Measurements from ENCODE around the gene C19orf25. TPM values are rescaled to one million over a fixed set of nuclear protein-coding genes. Genes with fewer than 3 reads are reported as not detected.

Gene C19orf25
- total and polyA plus RNA-seq, 10 of the 15 experiments (the other 5 are each of a cell fraction or from before 2014, with no cell fraction given), result 1.2 to 67.0 (median 25.6) TPM

GRCh38 chr19:1489463-1490310 is 10.7 kb upstream of the C19orf25 start (continued):
- TF ChIP-seq EP300 (IDR thresholded peaks at IDR 0.05; ENCODE audit: borderline replicate concordance in 1 of 2, control insufficient read depth in 1 of 2, low read depth in 2 of 2, low read length in 2 of 2) (no peak), IRF4 (IDR thresholded peaks at IDR 0.05; ENCODE audit: low read depth, low read length) (no peak), SUPT20H (IDR thresholded peaks at IDR 0.05; ENCODE audit: borderline replicate concordance, control insufficient read depth, low read depth, low read length) (no peak), SPI1 (IDR thresholded peaks at IDR 0.05; ENCODE audit: borderline replicate concordance, insufficient read depth, low read depth, low read length) (no peak), BCL3 (IDR thresholded peaks at IDR 0.05; ENCODE audit: borderline replicate concordance, insufficient read depth, low read depth, low read length, poor library complexity, severe bottlenecking) (no peak), PKNOX1 (IDR thresholded peaks at IDR 0.05) (no peak), POLR2A (IDR thresholded peaks at IDR 0.05; ENCODE audit: low read depth, low read length) (peak; percentile 44; the same call in 1 of the 2 replicates), IKZF1 (conservative IDR thresholded peaks at IDR 0.05) (peak; percentile 31; the same call in 1 of the 2 replicates)

- BruUV-seq (replicated peaks), result no TSS peak
- no peak for FAIRE-seq
- TF ChIP-seq PAX8 (IDR thresholded peaks at IDR 0.05) (no peak), RAD51 (IDR thresholded peaks at IDR 0.05) (no peak), CBX5 (IDR thresholded peaks at IDR 0.05; ENCODE audit: low read depth) (no peak), USF1 (IDR thresholded peaks at IDR 0.05; ENCODE audit: borderline replicate concordance, extremely low read length, insufficient read depth, low read depth, low read length) (no peak), RFX5 (IDR thresholded peaks at IDR 0.05; ENCODE audit: low read depth, low read length) (no peak), ATF2 (IDR thresholded peaks at IDR 0.05; ENCODE audit: low read length) (no peak), YBX1 (IDR thresholded peaks at IDR 0.05) (no peak), NR2F1 (conservative IDR thresholded peaks at IDR 0.05) (no peak), ZNF24 (IDR thresholded peaks at IDR 0.05) (no peak), RCOR1 (conservative IDR thresholded peaks at IDR 0.05; ENCODE audit: low read depth, low read length) (no peak), NFYA (IDR thresholded peaks at IDR 0.05; ENCODE audit: borderline replicate concordance, low read depth, low read length) (no peak), MTA2 (IDR thresholded peaks at IDR 0.05; ENCODE audit: low read depth) (no peak)
Observed at GRCh38 chr19:1488282-1488601, 9.2 kb upstream of the C19orf25 start.

More at GRCh38 chr19:1488282-1488601, 9.2 kb upstream of the C19orf25 start:
- Histone ChIP-seq H2AFZ (ENCODE audit: control insufficient read depth, low read depth, low read length) (no peak overlapping the region), H3K9me3 (replicated peaks; ENCODE audit: control insufficient read depth, insufficient read depth, low read length) (no peaks in the 10 kb centered on the region), H4K20me1 (ENCODE audit: control insufficient read depth, insufficient read depth) (no peaks in the 10 kb centered on the region), H3K4me1 (ENCODE audit: control insufficient read depth, insufficient read depth, low read length) (no peaks in the 10 kb centered on the region; the same call in 1 of the 2 replicates), H3K4me2 (ENCODE audit: control insufficient read depth, insufficient read depth) (no peak overlapping the region), H3K27me3 (replicated peaks in 1 of 2; ENCODE audit: control insufficient read depth in 2 of 2, insufficient read depth in 2 of 2, low read length in 1 of 2) (no peaks in the 10 kb centered on the region; a peak in 1 of 4 replicates), H3K36me3 (ENCODE audit: control insufficient read depth in 2 of 2, insufficient read depth in 2 of 2, low read length in 1 of 2) (no peaks in the 10 kb centered on the region), H3K4me3 (no peak overlapping the region), H3K9ac (ENCODE audit: control insufficient read depth, insufficient read depth, low read length) (no peak overlapping the region), H3K79me2 (ENCODE audit: control insufficient read depth, insufficient read depth, low read length) (no peaks in the 10 kb centered on the region), H3K27ac (ENCODE audit: control insufficient read depth, insufficient read depth) (no peak overlapping the region)
- CTCF ChIA-PET, result no interaction called here
- DNase-seq (ENCODE audit: low read depth, low spot score) (no peak), ATAC-seq (no peak)
- in situ Hi-C loops (cut with MboI), result no loop called here
- RAD21 ChIA-PET (ENCODE audit: unreplicated experiment), result no interaction called here
- SMC1A ChIA-PET (ENCODE audit: uncharacterized antibody, unreplicated experiment), result no interaction called here
- POLR2A ChIA-PET, result no interaction called here
- WGBS (ENCODE audit: insufficient coverage, insufficient replicate concordance, low lambda C conversion rate, missing lambda C conversion rate), result 64% methylated on average over 8 of the region's 11 CpGs
- intact Hi-C loops (cut with micrococcal nuclease; ENCODE audit: unreplicated experiment), result no loop called here

All from GM12878 (cell line).